Activated CD8-positive, alpha-beta T cell treated with anti-CD3 and anti-CD28 coated beads for 36 hours (primary cell): ENCODE measurements around the gene USP40. TPM values are rescaled to one million over a fixed set of nuclear protein-coding genes. Genes with fewer than 3 reads are reported as not detected.

Experiments used
- ATAC-seq: fragments of 200-7000 bp; cut with Tn5 transposase; one replicate; pipeline ENCODE4 v1.10.0; 2021; ENCODE audit warnings: mild to moderate bottlenecking, moderate library complexity
- CTCF ChIA-PET: fragments of 350-600 bp; sonication (Branson Sonifier 250); formaldehyde crosslinking; loops from one replicate; lab custom pipeline; 2021; ENCODE audit warnings: antibody characterized with exemption; lab: Charles Lee
- POLR2A ChIA-PET: fragments of 350-600 bp; sonication (Branson Sonifier 250); formaldehyde crosslinking; loops from one replicate; lab custom pipeline; 2021; ENCODE audit warnings: antibody characterized with exemption; lab: Charles Lee
- DNase-seq: peaks from one replicate; pipeline ENCODE4 v3.0.0-alpha.2; 2020
- H3K27ac Mint-ChIP-seq: one replicate; pipeline ENCODE4 v1.8.0; 2021; ENCODE audit warnings: mild to moderate bottlenecking, mixed read lengths
- H3K27me3 Mint-ChIP-seq: one replicate; pipeline ENCODE4 v1.8.0; 2021; ENCODE audit warnings: mixed read lengths
- H3K36me3 Mint-ChIP-seq: one replicate; pipeline ENCODE4 v1.8.0; 2021; ENCODE audit warnings: low read depth, mixed read lengths
- H3K4me1 Mint-ChIP-seq: one replicate; pipeline ENCODE4 v1.8.0; 2021; ENCODE audit warnings: low read depth, mixed read lengths
- H3K4me3 Mint-ChIP-seq: one replicate; pipeline ENCODE4 v1.8.0; 2021; ENCODE audit warnings: mild to moderate bottlenecking, moderate library complexity, mixed read lengths
- H3K9me3 Mint-ChIP-seq: one replicate; pipeline ENCODE4 v1.8.0; 2021; ENCODE audit warnings: mixed read lengths
- CTCF ChIP-seq: fragments of 200-600 bp; IDR thresholded peaks from one replicate; pipeline ENCODE4 v1.8.0; 2022; ENCODE audit warnings: antibody characterized with exemption, mild to moderate bottlenecking
- intact Hi-C: fragments of 100-400 bp; cut with micrococcal nuclease; formaldehyde crosslinking; loops from one replicate; pipeline ENCODE4 v1.10.0; 2022
- total RNA-seq, 2 experiments: library from RNA; stranded (reverse); gene quantifications; one replicate each; pipeline ENCODE4 v1.2.3, GENCODE V29; 2021

USP40 gene, protein sequence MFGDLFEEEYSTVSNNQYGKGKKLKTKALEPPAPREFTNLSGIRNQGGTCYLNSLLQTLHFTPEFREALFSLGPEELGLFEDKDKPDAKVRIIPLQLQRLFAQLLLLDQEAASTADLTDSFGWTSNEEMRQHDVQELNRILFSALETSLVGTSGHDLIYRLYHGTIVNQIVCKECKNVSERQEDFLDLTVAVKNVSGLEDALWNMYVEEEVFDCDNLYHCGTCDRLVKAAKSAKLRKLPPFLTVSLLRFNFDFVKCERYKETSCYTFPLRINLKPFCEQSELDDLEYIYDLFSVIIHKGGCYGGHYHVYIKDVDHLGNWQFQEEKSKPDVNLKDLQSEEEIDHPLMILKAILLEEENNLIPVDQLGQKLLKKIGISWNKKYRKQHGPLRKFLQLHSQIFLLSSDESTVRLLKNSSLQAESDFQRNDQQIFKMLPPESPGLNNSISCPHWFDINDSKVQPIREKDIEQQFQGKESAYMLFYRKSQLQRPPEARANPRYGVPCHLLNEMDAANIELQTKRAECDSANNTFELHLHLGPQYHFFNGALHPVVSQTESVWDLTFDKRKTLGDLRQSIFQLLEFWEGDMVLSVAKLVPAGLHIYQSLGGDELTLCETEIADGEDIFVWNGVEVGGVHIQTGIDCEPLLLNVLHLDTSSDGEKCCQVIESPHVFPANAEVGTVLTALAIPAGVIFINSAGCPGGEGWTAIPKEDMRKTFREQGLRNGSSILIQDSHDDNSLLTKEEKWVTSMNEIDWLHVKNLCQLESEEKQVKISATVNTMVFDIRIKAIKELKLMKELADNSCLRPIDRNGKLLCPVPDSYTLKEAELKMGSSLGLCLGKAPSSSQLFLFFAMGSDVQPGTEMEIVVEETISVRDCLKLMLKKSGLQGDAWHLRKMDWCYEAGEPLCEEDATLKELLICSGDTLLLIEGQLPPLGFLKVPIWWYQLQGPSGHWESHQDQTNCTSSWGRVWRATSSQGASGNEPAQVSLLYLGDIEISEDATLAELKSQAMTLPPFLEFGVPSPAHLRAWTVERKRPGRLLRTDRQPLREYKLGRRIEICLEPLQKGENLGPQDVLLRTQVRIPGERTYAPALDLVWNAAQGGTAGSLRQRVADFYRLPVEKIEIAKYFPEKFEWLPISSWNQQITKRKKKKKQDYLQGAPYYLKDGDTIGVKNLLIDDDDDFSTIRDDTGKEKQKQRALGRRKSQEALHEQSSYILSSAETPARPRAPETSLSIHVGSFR
- total RNA-seq, result 10 to 100 TPM; 14.0 to 15.8 TPM

- TF ChIP-seq CTCF, result no peak
- H3K27ac Mint-ChIP-seq, result peak within 1 kb of the TSS; percentile 95
- intact Hi-C loops, result no loop called here
- CTCF ChIA-PET, result no interaction called here
- DNase-seq (peak; percentile 63), ATAC-seq (peak; percentile 82)
- no peaks in the 10 kb centered on the region for H3K9me3 Mint-ChIP-seq
- peaks cover 7% of the 10 kb centered on the region for H3K4me1 Mint-ChIP-seq
- POLR2A ChIA-PET, result interaction anchor here (0.6 to 2.0 kb wide), 3 partner anchors 9 to 1496 kb away, joined by 3 to 6 read pairs (median 3); no protein-coding TSS in a partner anchor
- no peaks in the 10 kb centered on the region for H3K27me3 Mint-ChIP-seq
- peaks cover 1% of the 10 kb centered on the region for H3K36me3 Mint-ChIP-seq
- H3K4me3 Mint-ChIP-seq, result peak within 1 kb of the TSS; percentile 93
Measured at GRCh38 chr2:233566141-233566956, at the start of gene USP40. Gene USP40, minus strand, starts transcription at chr2:233566782. Its CDS starts 1,228 bp downstream, at chr2:233565554.

DNA sequence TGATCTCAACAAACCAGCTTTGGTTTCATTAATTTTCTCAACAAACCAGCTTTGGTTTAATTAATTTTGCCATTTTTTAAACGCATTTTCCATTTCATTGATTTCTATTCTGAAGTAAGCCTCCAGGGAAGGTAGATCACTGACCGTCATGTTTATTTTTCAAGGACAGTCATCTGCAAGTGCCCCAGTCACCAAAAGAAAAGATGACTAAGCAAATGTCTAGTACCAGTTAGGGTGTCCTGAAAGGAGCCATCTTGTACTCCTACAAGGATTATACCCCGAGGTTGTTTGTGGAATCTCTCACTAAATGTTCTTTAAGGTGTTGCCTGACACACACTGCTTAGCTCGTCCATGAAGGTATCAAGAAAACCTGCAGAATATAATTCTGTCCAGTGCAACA lies 44.7 kb upstream of the USP40 start:
- H3K27me3 Mint-ChIP-seq, result peaks cover 16% of the 10 kb centered on the region
- intact Hi-C loops, result no loop called here

DNA sequence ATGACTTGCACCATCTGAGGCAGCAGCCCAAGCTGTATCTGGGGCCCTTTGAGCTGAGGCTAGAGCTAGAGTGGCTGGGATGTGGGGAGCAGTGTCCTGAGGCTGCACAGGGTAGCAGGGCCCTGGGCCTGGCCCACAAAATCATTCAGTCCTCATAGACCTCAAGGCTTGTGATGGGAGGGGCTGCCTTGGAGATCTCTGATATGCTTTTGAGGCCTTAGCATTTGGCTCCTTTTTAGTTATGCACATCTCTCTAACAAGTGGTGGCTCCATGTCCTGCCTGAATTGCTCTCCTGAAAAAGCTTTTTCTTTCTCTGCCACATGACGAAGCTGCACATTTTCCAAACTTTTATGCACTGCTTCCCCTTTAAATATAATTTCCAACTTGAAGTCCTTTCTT lies 39.1 kb upstream of the USP40 start:
- H3K36me3 Mint-ChIP-seq, result no peaks in the 10 kb centered on the region
- peaks cover 3% of the 10 kb centered on the region for H3K9me3 Mint-ChIP-seq
- no peak overlapping the region for H3K4me3 Mint-ChIP-seq
- DNase-seq (no peak), ATAC-seq (no peak)
- CTCF ChIA-PET, result no interaction called here
- H3K27me3 Mint-ChIP-seq, result peaks cover 12% of the 10 kb centered on the region
- intact Hi-C loops, result no loop called here
- H3K4me1 Mint-ChIP-seq, result no peaks in the 10 kb centered on the region
- no peak for TF ChIP-seq CTCF
- H3K27ac Mint-ChIP-seq, result no peak overlapping the region
- POLR2A ChIA-PET, result no interaction called here

More for the DNA sequence above, 44.7 kb upstream of the USP40 start:
- Mint-ChIP-seq H3K27ac (no peak overlapping the region), H3K4me1 (no peaks in the 10 kb centered on the region), H3K4me3 (no peak overlapping the region), H3K36me3 (no peaks in the 10 kb centered on the region), H3K9me3 (peaks cover 11% of the 10 kb centered on the region)
- TF ChIP-seq CTCF, result no peak
- ATAC-seq (no peak), DNase-seq (no peak)
- POLR2A ChIA-PET, result interaction anchor here (0.7 kb wide), 1 partner anchor 632 kb away, joined by 3 read pairs; no protein-coding TSS in a partner anchor
- CTCF ChIA-PET, result no interaction called here

DNA sequence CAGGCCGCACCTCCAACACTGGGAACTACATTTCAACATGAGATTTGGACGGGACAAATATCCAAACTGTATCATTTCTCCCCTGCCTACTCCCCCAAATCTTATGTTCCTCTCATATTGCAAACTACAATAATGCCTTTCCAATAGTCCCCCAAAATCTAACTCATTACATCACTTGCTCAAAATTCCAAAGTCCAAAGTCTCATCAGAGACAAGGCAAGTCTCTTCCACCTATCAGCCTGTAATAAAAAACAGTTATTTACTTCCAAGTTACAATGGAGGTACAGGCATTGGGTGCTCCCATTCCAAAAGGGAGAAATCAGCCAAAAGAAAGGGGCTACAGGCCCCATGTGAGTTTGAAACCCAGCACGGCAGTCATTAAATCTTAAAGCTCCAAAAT lies 38.2 kb upstream of the USP40 start:
- no peak for DNase-seq
- peaks cover 17% of the 10 kb centered on the region for H3K27me3 Mint-ChIP-seq
- POLR2A ChIA-PET, result no interaction called here
- H3K36me3 Mint-ChIP-seq, result no peaks in the 10 kb centered on the region
- intact Hi-C loops, result no loop called here
- ATAC-seq, result no peak
- H3K27ac Mint-ChIP-seq, result no peak overlapping the region
- TF ChIP-seq CTCF, result no peak
- H3K4me3 Mint-ChIP-seq, result no peak overlapping the region
- no peaks in the 10 kb centered on the region for H3K4me1 Mint-ChIP-seq
- CTCF ChIA-PET, result no interaction called here
- H3K9me3 Mint-ChIP-seq, result no peaks in the 10 kb centered on the region
